ENCODE measurements around the gene FRA10AC1.

FRA10AC1 gene

GRCh38 chr10:93629647-93630305 is 72.6 kb downstream of the FRA10AC1 start:
- no peak for DNase-seq (ENCODE audit: low read depth)

GRCh38 chr10:93628858-93629257 is 73.5 kb downstream of the FRA10AC1 start:
- DNase-seq (ENCODE audit: low read depth), result no peak

DNA sequence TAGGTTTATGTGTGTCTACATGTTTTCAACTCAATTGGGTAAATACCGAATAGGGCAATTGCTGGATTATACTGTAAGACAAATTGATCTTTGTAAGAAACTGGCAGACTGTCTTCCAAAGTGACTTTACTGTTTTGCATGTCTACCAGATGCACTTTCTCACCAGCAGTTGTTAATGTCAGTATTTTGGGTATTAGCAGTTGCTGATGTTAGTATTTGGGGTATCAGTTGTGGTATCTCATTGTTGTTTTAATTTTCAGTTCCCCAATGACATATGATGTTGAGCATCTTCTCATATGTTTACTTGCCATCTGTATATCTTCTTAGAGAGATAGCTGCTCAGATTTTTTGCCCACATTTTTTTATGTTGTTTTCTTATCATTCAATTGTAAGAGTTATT is 79.5 kb downstream of the FRA10AC1 start:
- no peak for DNase-seq (ENCODE audit: low read depth)

GRCh38 chr10:93620925-93621324 is 81.5 kb downstream of the FRA10AC1 start:
- DNase-seq (ENCODE audit: low read depth), result no peak

Measured in activated T-helper 9 cell treated with anti-CD3 and anti-CD28 coated beads, Interleukin-2, amount 50 U/mL, for 16 hours (primary cell).